Middle frontal gyrus (tissue), 1 donor: ENCODE results near the gene SLC44A2.

ENCODE experiments used
- DNase-seq: peaks from one replicate; pipeline ENCODE4 v3.0.0-alpha.2; 2015; ENCODE audit warnings: low spot score; ENCODE audit errors: extremely low spot score

SLC44A2 gene

GRCh38 chr19:10680545-10681135, 55.3 kb downstream of the SLC44A2 start:
- DNase-seq: no peak

GRCh38 chr19:10681658-10682057, 56.3 kb downstream of the SLC44A2 start:
- DNase-seq: no peak

- no peak for DNase-seq
These were observed 57.2 kb downstream of the SLC44A2 start for GRCh38 chr19:10682397-10683063.

GRCh38 chr19:10683064-10683426, 57.7 kb downstream of the SLC44A2 start:
- DNase-seq: no peak

GRCh38 chr19:10683582-10683981, 58.2 kb downstream of the SLC44A2 start:
- no peak for DNase-seq

- DNase-seq: no peak
These were observed 59.9 kb downstream of the SLC44A2 start for GRCh38 chr19:10685210-10685609.

GRCh38 chr19:10686193-10686592, 60.8 kb downstream of the SLC44A2 start:
- no peak for DNase-seq

GRCh38 chr19:10686661-10687517, 61.5 kb downstream of the SLC44A2 start:
- DNase-seq: peak; percentile 68

GRCh38 chr19:10687518-10688288, 62.4 kb downstream of the SLC44A2 start:
- DNase-seq: no peak

- no peak for DNase-seq
These were observed 63.4 kb downstream of the SLC44A2 start for GRCh38 chr19:10688545-10689280.

- DNase-seq: no peak
These were observed 65.0 kb downstream of the SLC44A2 start for GRCh38 chr19:10690341-10690781.

GRCh38 chr19:10691178-10691881, 66.0 kb downstream of the SLC44A2 start:
- no peak for DNase-seq

GRCh38 chr19:10691883-10692282, 66.5 kb downstream of the SLC44A2 start:
- DNase-seq: no peak

GRCh38 chr19:10692673-10693264, 67.4 kb downstream of the SLC44A2 start:
- DNase-seq: no peak
